NCI-H226 (cell line): Measurements from ENCODE around the gene OPRD1.
"Not testable (repeated sequence)": the region's sequence is repeated elsewhere in the genome, so short reads cannot be mapped to it uniquely, and the experiment has no call there.

Source experiments
- DNase-seq: peaks from one replicate; pipeline ENCODE4 v3.0.0-alpha.2; 2015

The OPRD1 gene

DNA sequence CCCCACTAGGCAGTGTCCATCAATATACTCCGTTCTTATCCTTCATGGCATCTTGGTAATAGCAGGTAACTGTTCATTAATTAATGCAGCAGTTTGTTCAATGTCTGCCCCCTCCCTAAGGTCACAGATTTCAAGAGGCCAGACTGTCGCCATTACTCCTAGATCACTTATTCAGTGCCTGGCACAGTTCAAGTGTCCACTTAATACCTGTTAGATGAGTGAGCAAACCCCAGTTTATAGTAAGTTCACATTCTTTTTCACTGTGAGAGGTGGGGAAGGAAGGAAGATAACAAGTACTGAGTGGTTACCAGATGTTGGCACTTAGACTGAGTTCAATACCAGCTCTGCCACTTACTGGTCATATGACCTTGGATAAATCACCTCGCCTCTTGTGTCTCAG is 36.4 kb downstream of the OPRD1 start:
- DNase-seq, result no peak

- DNase-seq, result no peak
Observed at GRCh38 chr1:28853093-28853742, 41.2 kb downstream of the OPRD1 start.

DNA sequence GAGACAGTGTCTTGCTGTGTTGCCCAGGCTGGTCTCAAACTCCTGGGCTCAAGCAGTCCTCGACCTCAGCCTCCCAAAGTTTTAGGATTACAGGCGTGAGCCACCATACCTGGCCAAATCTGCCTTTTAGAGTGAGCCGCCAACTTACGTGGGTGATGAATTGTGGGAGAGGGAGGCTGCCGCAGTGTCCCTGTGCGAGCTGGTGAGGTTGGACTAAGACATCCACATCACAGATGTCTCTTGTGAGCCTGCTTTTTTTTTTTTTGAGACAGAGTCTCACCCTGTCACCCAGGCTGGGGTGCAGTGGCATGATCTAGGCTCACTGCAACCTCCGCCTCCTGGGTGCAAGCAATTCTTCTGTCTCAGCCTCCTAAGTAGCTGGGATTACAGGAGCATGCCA is 42.4 kb downstream of the OPRD1 start:
- not testable (repeated sequence) for DNase-seq

DNA sequence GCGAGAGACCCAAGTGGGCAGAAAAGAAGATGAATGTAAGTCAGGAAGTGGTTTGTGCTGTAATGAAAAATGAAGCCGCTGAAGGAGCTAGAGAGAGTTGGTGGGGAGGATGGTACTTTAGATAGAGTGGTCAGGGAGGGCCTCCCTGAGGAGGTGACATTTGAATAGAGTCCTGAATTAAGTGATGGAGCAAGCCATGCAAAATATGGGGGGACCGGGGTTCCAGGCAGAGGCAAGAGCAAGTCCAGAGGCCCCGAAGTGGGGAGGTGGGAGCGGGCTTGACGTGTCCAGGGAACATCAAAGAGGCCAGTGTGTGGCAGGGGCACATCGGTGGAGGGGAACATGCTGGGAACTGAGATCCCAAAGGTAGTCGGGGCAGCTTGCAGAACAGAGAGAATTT is 43.1 kb downstream of the OPRD1 start:
- DNase-seq, result no peak

DNA sequence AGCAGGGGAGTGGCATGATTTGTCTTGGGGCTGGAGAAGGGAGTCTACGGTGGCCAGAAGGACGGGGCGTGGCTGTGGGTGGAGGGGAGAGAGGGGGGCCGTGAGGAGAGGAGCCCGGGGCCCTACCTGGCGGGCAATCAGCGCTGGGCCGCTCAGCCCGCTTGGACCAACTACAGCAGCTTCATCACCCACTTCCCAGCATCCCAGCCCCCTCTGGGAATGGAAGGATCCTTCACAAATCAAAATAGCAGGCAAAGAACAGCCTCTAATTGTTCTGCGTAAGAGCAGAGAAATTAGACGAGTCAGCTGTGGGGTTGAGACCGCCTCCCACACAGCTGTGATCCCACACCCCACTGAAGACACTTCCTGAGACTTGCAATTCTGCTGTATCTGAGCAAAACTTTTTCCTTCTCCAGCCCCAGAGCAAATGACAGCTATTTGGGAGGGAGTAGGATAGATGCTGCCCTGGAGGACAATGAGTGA is 43.5 kb downstream of the OPRD1 start:
- DNase-seq, result no peak

GRCh38 chr1:28855969-28856368 is 44.0 kb downstream of the OPRD1 start:
- DNase-seq, result no peak

- DNase-seq, result peak; percentile 57
Observed at GRCh38 chr1:28860332-28861073, 48.5 kb downstream of the OPRD1 start.

- no peak for DNase-seq
Observed at GRCh38 chr1:28862571-28863403, 50.8 kb downstream of the OPRD1 start.

- DNase-seq, result no peak
Observed at GRCh38 chr1:28864695-28865094, 52.7 kb downstream of the OPRD1 start.

GRCh38 chr1:28865997-28866650 is 54.2 kb downstream of the OPRD1 start:
- DNase-seq, result peak; percentile 57

DNA sequence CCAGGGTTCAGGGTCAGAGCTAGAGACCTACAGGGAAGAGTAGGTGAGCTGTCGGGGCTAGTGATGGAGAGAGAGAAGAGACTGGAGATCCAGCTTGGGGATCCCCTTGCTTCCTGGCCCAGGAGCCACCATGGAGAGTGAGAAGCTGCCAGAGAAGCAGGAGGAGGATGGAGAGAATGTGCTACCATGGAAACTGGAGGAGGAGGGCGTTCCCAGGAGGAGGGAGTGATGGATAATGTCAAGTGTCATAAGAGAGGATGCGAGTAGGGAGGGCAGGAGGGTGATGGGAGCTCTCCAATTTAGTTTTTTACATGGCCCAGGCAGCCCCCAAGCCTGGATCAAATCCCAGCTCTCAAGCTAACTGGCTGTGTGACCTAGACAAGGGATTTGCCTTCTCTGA is 55.9 kb downstream of the OPRD1 start:
- DNase-seq, result no peak

DNA sequence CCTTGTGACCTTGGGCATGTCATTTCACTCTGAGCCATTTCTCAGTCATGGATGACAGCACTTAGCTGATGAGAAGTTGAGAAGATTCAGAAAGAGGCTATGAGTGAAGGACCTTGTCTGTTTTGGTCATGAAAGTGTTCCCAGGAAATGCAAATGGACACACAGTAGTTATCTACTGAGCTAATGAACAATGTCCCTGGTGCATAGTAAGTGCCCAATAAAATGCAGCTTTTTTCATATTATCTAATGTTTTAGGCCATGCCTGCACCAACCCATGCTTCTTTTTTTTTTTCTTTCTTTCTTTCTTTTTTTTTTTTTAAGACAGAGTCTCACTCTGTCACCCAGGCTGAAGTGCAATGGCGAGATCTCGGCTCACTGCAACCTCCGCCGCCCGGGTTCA is 58.0 kb downstream of the OPRD1 start:
- no peak for DNase-seq

DNA sequence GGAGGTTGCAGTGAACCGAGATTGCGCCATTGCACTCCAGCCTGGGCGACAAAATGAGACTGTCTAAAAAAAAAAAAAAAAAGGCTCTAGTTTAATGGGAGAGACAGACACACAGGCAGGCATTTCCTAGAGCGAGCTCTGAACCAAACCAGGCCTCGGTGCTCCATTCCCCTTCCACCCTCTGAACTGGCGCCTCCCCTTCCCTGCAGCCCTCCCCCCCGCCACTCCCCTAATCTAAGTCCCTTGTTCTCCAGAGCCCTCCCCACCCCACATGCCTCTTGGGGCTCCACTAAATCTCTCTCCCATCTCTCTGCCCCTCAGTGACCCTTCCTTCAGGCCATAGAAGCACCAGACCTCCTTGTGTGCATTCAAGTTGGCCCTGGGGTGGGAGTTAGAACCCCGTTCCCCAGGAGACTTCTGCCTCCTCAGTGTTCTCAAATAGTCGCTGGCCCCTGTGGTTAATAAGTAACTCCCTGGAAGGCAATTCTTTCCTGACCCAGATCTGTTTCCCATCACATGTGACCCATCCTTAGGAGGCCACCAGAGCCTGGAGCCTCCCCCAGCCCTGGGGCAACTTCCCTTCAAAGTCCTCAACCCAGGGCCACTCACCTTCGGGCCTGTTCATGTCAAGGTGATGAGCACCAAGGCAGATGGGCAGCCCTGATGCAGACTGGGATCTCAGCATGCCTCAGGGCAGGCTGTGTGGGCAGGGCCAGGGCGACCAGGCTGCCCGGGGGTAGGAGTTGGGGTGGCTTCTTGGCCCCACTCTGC is 59.8 kb downstream of the OPRD1 start:
- no peak for DNase-seq

GRCh38 chr1:28875134-28875533 is 63.2 kb downstream of the OPRD1 start:
- DNase-seq, result not testable (repeated sequence)

- peak; percentile 59 for DNase-seq
Observed at GRCh38 chr1:28877132-28877781, 65.3 kb downstream of the OPRD1 start.

- no peak for DNase-seq
Observed at GRCh38 chr1:28878796-28879195, 66.8 kb downstream of the OPRD1 start.

- peak; percentile 80 for DNase-seq
Observed at GRCh38 chr1:28882009-28882628, 70.1 kb downstream of the OPRD1 start.

GRCh38 chr1:28883242-28883616 is 71.3 kb downstream of the OPRD1 start:
- DNase-seq, result no peak

DNA sequence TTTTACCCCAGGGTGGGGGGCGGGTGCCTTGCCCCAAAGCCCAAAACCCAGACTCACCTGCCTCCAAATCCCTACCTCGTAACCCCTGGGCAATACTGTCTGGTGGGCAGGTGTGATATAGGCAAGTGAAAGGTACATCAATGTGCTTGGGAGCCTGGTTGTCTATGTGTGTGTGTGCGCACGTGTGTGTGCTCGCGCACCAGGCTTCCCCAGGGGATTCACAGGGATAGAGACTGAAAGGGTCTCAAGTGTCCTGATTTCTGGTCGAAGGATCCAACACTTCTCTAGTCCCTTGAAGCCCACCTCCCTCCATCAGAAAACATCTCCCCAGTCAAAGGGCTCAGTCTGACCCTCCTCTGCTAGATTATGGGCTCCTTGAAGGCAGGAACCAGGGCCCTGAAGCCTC is 73.5 kb downstream of the OPRD1 start:
- no peak for DNase-seq

DNA sequence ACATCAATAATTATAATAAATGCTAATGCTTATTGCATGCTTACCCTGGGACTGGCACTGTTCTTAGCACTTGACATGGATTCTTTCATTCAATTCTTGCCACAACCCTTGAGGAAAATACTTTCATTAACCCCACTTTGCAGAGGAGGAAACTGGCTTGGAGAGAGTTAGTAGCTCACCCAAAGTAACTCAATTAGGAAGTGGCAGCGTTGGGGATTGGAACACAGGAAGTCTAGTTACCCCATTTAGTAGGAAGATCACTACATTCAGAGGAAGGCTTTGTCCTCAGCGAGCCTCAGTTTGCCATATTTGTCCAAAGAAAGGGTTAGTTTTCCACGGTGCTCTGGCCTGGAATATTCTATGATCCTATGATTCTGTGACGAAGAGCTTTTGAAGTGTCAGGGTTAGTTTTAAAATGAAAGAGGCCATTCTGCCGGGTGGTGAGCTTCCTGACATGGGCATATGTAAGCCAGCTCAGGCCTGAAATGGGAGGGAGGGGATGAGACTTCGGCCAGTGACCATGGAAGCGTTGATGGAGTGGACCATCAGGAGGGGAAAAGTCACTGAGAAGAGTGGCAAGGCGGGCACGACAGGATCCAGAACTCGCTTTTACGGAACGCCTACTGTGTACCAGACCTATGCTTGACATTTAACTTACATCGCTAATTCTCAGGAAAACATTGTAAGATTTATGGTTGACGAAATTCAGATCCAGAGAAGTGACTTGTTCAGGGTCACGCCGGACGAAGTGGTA is 74.2 kb downstream of the OPRD1 start:
- DNase-seq, result no peak
